GM19238 (cell line): ENCODE measurements around the gene MEIOB.
"Not testable (repeated sequence)": the region's sequence is repeated elsewhere in the genome, so short reads cannot be mapped to it uniquely, and the experiment has no call there.

Experiments
- DNase-seq: peaks from one replicate; pipeline ENCODE4 v3.0.0; 2011; ENCODE audit warnings: low spot score; ENCODE audit not compliant: insufficient read length

The MEIOB gene, protein sequence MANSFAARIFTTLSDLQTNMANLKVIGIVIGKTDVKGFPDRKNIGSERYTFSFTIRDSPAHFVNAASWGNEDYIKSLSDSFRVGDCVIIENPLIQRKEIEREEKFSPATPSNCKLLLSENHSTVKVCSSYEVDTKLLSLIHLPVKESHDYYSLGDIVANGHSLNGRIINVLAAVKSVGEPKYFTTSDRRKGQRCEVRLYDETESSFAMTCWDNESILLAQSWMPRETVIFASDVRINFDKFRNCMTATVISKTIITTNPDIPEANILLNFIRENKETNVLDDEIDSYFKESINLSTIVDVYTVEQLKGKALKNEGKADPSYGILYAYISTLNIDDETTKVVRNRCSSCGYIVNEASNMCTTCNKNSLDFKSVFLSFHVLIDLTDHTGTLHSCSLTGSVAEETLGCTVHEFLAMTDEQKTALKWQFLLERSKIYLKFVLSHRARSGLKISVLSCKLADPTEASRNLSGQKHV

DNA sequence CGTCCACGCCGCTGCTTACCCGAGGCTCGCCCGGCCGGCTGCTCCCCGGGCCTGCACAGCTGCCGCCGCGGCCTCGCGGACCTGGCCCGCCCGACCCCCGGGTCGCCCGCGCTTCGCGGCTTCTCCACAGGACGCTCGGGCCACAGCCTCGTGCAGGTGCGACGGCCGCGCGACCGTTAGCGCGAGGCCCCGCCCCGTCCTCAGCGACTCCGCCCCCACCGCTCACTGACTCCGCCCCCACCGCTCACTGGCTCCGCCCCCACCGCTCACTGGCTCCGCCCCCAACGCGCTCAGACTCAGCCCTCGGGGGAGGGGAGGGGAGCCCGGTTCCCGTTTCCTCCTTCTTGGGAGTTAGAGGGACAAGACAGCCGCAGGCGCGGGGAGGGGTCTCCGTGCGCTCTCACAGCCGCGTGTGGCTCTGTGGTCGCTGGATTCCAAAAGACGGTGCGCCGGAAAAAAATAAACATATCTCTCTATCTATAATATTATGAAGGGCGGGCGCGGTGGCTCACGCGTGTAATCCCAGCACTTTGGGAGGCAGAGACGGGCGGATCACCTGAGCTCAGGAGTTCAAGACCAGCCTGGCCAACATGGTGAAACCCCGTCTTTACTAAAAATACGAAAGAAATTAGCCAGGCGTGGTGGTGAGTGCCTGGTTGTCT lies at the start of gene MEIOB:
Gene MEIOB (minus strand): TSS at position 191 of the 662 bp plus-strand sequence. CDS start 3,989 bp downstream, outside the sequence.
- DNase-seq, result no peak

DNA sequence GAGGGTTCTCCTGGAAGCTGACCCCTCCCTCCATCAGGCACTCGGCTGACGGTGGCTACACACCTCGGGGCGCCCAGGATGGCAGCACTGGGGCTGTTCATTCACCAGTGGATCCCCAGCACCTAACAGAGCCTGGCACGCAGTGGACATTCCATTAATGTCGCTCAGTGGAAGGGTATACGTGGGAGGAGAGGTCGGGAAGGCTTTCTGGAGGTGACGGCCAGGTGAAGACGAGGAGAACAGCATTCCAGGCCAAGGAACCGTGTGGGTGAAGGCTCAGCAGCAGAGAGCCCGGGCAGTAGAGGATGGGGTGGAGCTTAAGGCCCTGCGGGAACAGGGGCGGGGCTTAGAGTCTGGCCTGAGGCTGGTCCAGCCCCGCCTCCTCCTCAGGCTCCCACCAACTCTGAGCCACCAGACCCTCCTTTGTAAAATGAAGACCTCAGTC lies 48.8 kb upstream of the MEIOB start:
- DNase-seq, result no peak

DNA sequence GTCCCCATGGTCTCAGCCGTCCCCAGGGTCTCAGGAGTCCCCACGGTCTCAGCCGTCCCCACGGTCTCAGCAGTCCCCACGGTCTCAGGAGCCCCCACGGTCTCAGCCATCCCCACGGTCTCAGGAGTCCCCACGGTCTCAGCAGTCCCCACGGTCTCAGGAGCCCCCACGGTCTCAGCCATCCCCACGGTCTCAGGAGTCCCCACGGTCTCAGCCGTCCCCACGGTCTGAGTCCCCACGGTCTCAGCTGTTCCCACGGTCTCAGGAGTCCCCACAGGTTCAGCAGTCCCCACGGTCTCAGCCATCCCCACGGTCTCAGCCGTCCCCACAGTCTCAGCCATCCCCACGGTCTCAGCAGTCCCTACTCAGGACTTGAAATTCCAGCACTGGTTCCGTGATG lies 48.2 kb upstream of the MEIOB start:
- not testable (repeated sequence) for DNase-seq

DNA sequence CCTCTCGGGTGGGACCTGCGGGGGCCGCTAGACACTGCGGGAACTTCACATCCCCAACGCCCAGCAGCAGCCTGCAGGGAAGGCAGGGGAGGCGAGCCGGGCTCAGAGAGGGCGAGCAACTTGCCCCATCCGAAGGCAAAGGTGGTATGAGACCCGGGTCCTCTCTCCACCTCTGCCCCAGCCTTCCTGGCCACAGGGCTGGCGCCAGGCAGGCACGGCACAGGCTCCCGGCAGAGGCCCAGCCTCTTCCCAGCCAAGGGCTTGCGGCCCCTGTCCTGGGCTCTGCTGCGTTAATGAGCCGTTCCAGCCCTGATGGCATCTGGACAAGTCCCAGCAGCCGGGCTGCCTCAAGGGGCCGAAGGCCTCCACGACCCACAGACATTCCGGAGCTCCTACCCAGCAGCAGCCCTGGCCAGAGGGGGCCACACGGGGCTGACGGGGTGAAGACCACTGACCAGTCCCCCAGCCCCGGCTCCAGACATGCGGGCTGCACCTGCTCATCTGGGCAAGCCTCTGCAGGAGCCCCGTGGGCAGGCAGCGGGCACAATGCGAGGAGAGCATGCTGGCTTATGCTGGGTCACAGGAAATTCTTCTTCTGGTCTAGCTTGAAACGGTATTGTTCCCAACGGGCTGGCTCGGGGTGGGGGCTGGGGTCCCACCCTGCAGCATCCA lies 47.5 kb upstream of the MEIOB start:
- no peak for DNase-seq

DNA sequence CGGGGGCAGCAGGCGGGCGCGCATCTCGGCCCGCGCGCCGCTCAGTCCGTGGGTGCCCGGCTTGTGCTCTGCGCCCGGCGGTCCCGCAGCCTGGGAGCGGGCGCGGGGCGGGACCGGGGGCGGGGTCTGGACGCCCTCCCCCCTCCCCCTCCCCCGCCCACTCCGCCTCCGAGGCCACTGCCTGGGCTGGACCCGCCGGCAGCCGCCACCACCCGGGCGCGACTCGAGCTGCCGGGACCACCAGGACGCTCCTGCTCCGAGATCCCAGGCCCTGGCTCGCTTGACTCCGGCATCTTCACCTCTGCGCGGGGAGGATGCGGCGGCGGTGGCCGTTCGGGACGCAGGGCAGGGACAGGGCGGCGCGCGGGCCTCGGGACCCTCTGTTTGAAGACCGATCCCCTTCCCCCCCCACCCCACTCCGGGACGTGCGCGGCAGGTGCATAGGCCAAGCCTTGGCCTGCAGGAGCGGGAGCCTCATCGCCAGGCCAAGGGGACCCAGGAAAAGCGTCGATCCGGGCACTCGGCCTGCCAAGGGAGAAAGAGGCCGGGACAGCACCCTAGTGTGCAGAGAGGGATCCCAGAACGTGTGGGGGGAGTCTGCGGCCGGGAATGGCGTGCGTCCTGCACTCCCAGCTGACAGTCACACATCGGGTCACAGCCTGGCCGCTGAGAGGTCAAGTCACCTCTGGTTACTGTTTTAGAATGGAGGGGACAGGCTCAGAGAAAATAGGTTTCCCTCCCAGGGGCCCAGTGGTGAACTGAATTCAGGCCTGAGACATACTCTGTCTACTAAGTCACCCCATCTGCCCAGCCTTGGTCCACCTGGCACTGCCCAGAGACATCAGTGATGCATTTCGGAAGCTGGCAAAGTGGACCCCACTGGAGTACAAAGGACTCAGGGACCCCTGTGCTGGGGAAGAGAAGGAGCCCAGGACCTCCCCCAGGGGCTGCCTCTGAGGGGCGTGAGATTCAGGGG lies 46.7 kb upstream of the MEIOB start, which contains the start of gene HS3ST6:
Gene HS3ST6 (minus strand): TSS at position 65 of the 976 bp plus-strand sequence. CDS start 92 bp downstream, outside the sequence.
- no peak for DNase-seq

DNA sequence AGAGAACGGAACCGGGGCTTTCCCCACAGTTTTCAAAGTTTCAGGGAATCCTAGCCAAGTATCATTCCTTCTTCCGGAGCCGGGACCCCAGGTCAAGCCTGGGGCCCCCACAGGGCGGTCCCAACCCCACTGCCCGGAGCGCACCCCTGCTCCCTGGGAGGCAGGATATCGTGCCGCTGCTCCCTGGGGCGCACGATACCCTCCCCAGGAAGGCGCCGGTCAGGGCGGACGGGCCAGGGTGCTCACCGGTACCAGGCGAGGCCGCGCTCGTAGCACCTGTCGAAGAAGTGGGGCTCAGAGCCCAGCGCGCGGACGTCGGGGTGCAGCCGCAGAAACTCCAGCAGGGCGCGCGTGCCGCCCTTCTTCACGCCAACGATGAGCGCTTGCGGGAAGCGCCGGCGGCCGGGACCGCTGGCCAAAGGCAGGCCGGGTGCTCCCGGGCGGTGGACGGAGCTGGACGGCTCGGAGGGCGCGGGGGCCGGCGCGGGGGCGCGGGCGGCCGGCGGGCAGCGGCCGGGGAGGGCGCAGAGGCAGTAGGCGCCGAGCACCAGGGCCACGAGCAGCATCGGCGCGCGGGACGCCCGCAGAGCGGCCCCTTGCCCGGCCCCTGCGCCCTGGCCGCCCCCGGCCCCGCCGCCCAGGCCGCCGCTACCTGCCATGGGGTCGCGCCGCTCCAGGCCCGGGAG lies 45.8 kb upstream of the MEIOB start:
- no peak for DNase-seq

DNA sequence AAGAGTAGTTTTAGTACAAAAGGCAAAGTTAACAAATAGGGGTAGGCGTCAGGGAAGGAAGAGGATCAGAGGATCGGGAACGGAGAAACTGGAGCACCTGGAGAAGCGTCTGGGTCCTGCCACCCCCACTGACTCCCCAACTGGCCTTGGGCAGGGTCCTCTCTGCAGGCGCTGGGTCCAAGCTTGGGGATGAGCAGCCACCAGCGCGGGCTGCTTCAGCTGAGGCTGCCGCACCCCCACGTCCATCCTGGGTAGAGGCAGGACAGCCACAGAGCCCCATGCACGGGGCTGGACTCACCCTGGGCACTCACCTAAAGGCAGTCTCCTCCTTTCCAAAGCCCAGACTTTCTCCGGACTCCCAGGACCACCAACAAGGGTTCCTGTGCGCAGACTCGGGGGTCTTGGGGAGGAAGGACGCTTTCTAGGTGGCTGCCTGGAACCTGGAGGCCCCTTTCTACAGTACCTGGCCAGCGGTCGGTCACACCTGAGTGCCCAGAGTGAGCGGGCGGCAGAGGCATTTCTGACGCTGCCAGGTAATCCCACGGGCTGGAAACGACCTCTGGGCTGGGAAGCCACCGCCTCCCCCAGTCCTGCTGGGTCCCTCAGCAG lies 45.2 kb upstream of the MEIOB start:
- no peak for DNase-seq

DNA sequence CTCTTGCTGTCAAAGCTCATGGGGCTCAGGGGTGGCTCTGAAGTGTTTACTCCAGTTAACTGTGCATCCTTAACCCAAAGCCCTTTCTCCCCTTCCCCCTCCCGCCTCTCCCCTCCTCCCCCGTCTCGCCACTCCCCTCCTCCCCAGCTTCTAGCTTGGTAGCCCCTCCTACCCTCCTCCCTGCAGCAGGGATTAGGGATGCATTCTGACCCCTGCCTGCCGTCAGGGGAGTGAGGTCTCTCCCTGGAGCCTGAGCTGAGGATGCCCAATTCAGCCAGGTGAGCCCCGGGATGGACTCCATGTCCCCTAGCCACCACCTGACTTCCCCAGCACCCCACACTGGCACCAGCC lies 44.7 kb upstream of the MEIOB start:
- DNase-seq, result no peak

DNA sequence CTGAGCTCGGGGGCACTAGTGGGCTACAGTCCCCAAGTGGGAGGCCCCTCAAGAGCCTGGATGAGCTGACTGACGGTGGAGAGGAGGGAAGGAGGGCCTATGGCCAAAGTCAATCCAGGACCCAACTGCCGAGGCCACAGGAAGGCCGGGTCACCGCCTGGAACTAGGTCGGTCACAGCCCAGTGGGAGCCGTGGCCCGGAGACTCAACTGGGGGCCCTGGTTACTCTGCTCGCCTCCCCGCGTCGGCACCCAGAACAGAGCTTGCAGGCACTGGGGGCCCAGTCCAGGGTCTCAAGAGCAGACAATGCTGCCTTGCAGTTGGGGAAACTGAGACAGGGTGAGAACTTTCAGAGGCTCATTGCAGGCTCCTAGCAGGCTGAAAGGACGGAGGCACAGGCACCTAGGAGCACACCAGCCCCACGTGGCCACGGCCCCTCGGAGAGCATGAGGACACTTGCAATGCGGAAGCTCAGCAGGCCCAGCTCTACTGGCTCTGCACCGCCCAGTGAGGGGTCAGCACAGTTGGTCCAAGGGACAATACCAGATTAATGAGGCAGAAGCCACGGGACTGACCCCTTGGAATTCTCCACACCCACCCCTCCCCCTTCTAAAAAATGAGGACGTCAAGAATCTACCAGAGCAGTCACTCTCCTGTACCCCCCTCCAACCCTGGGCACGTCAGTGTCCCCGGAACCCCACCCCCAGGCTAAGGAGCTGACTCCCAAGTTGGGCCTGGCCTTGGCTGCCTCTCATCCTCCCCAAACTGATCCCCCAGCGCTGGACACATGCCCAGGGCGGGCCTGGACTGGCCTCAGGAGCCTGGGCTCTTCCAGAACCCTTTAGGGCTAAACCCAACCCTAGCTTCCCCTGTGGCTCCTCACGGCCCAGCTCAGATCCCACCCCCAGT lies 44.0 kb upstream of the MEIOB start:
- no peak for DNase-seq

DNA sequence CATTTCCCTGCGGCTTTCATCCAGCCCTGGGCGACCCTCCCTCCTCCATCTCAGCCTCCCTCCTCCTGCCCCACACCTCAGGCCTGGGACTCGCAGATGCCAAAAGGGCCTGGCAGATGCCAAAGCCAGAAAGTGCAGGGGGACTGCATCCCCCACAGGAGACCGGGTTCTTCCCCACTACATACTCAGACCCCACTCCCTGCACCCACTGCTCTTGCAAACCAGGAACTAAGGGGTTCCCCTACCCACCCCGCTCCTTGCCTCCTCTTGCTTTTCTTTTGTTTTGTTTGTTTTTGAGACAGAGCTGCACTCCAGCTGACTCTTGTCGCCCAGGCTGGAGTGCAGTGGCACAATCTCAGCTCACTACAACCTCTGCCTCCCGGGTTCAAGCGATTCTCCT lies 43.0 kb upstream of the MEIOB start:
- no peak for DNase-seq

DNA sequence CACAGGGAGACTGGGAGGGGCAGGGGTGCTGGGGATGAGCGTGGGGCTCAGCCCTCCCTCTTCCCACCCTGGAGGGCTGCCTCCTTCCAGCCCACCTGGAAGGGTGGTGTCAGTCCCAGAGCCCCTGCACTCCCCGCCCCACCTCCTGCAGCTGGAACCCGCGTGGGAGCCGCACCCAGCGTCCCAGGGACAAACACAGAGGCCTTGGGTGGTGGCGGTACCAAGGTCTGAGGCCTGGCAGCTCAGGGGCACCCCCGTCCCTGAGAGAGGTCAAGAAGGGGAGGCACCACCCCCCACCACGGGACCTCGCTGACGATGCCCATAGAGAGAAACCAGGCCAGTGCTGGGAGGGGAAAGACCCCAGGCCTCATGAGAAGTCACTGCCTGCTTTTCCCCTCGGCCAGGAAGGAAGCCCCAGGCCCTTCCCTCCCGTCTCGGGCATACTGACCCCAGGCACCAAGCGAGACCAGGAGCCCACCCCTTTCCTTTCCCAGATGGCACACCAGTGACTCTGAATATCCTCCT lies 42.2 kb upstream of the MEIOB start:
- no peak for DNase-seq

DNA sequence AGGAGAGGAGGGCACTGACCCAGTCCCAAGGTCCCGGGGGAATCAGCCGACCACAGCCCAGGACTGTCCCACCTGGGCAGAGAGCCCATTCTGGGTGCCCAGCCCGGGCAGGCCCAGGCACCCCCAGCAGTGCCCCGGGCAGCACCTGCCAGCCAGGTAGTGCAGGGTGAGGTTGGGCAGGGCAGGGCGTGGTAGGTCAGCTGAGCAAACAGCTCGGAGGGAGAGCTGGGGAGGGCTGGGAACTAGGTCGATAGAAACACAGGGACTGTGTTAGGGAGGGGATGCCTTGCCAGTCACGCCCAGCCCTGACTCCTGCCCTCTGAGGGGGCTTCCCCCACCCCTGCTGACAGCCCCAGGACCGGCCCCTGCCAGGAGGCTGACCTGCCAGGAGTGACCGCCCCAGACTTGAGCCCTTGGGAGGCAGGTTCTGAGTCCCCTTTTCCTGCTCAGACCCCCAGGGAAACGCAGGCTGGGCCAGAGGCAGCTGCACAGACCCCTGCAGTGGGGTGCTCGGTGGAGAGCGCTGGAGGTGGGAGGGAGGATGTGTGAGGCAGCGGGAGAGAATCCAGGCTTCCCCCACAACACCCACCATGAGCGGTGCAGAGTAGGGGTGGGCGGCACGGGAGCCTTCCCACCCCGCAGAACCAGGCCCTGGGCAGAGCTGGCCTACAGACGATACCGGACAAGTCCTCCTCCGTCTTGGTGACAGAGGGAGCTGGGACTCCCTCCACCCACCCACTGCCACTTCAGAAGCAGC lies 41.5 kb upstream of the MEIOB start:
- no peak for DNase-seq

DNA sequence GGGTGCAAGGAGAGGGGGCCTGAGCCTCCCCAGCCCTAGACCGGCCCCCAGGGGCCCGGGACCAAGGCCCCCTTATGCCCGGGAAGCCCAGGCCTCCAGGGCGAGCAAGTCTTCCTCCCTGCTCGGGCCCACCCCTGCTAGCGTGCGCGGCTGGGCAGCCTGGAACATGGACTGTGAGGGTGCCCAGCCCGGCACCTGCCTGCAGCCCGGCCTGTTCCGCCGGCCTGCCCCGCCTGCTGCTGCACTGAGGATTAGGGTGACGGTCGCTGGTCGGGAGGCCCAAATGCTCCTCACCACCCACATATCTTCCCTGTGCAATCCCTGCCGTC lies 40.2 kb upstream of the MEIOB start:
- DNase-seq, result no peak

DNA sequence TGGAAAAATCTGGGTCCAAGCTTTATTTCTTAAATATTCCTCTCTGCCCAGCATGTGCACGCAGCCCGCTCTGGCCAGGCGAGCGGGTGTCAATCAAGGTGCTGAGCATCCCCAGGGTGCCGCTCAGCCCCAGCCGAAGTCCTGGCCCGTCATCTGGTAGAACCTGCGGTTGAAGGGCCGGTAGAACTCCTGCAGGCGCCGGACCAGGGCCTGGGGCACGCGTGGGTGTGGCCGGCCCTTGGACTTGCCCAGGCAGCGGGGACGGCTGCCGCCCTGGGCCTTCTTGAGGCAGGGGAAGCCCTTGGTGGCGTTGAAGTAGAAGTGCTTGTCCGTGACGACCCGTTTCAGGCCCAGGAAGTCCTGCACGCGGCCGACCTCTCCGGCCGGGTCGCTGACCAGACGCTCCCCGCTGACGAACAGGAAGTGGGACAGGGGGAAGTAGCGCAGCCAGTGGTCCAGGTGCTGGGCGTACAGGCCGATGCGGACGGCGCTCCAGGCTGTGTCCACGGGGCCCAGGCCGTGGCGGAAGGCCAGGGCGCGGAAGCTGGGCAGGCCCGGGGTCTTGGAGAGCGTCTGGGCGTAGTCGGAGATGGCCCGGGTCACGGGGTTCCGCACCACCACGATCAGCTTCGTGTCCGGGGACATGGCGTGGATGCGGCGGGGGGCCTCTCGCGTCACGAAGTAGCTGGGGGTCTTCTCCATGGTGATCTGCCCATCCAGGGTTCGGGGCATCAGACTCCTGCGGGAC lies 39.7 kb upstream of the MEIOB start:
- no peak for DNase-seq

DNA sequence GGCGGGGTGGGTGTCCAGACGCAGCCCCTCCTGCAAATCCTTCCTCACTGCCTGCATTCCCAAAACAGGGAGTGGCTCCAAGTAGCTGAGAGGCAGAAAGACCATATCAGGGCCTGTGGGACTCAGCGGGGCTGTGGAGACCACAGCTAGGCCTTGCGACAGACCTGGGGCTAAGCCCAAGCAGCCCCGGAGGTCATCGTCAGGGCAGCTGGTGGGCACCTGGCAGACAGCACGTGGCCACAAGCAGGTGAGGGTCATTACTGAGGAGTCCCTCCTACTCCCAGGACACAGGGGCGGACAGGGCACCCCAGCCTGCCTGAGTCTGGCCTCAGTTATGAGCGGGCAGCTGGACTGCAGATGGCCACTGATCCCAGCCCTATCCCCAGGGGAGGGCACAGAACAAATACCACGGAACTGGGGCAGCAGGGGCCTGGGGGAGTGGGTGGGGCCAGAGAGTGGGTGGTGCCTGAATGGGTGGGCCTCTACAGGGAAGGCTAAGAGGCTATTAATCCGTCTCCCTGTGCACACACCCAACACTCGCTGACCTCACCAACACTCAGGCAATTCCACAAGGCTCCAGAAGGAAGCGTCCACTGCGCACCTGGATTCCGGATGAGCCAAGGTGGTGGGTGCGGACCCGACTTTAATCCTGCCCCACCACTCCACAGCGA lies 37.7 kb upstream of the MEIOB start:
- DNase-seq, result no peak

DNA sequence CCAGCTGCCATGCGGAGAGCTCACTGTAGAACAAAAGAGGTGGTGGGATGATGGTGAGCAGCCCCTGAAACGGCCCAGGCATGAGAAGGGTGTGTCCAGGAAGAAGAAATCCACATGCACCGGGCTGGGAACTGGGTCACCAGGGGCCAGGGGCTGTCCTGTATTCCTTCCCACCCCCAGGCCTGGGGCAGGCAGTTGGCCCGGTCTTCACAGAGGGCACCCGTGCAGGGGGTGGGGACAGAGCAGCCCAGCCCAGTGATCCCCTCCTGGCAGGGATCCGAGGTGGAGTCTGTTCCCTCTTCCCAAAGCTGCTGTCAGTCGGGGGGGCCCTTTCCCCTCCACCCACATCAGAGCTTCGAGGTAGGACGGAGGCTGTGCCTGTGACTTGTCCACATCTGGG lies 37.0 kb upstream of the MEIOB start:
- DNase-seq, result no peak

DNA sequence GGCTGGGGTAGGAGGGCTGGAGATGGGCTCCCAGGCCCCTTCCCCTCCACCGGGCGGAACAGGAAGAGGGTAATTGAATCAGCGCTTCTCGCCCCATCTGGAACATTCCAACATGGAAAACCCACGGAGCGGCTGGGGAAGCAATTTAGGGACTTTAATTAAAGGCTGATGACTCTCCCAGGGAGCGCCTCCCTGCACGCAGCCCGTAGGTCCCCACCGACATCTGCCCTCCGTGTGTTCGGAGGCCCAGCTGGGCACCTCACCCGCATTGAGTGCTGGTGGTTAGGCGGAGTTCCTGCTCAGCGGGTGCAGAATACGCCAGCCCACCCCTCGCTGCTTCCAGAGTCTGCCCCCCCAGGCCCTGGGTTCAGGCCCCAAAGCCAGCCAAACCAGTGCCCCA lies 36.2 kb upstream of the MEIOB start:
- DNase-seq, result no peak
